D721Med (cell line): ENCODE measurements around the gene BMP10.

Experiments
- DNase-seq: peaks from one replicate; pipeline ENCODE4 v3.0.0; 2011; ENCODE audit warnings: low spot score; ENCODE audit not compliant: insufficient read length
- FAIRE-seq: peaks from 2 replicates; lab custom pipeline; 2011; peaks lifted over from hg19 to GRCh38; lab: Jason Lieb, UNC
- TF ChIP-seq, protein P1 (sequence below): IDR thresholded peaks from 2 replicates; pipeline ENCODE4 v1.5.1; 2012; ENCODE audit warnings: mild to moderate bottlenecking, control low read depth; ENCODE audit not compliant: insufficient read depth; ENCODE audit errors: missing control alignments

The BMP10 gene

DNA sequence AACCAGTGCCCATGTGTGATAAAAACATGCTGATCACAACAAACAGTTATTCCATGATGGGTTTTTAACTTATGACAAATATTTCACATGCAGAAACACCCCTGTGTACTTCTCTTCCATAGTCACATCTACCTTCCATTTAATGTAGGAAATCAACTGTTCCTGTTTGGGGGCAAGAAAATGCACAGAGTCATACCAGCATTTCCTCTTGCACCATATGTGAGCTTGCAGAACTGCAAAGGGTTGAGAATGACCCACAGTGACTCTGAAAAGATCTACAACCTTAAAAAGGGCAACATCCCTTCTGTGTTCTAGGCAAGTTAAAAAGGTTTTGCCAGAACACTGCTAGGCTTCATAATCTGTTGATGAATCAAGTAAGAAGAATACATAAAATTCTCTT lies 9.9 kb downstream of the BMP10 start:
- FAIRE-seq (no peak), DNase-seq (no peak)
- TF ChIP-seq, protein P1, sequence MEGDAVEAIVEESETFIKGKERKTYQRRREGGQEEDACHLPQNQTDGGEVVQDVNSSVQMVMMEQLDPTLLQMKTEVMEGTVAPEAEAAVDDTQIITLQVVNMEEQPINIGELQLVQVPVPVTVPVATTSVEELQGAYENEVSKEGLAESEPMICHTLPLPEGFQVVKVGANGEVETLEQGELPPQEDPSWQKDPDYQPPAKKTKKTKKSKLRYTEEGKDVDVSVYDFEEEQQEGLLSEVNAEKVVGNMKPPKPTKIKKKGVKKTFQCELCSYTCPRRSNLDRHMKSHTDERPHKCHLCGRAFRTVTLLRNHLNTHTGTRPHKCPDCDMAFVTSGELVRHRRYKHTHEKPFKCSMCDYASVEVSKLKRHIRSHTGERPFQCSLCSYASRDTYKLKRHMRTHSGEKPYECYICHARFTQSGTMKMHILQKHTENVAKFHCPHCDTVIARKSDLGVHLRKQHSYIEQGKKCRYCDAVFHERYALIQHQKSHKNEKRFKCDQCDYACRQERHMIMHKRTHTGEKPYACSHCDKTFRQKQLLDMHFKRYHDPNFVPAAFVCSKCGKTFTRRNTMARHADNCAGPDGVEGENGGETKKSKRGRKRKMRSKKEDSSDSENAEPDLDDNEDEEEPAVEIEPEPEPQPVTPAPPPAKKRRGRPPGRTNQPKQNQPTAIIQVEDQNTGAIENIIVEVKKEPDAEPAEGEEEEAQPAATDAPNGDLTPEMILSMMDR, result no peak

GRCh38 chr2:68860111-68860510 lies 11.1 kb downstream of the BMP10 start:
- DNase-seq (no peak), FAIRE-seq (no peak)
- TF ChIP-seq, protein P1, result no peak

- DNase-seq, result no peak
- FAIRE-seq, result no peak
Measured at GRCh38 chr2:68857855-68858456, 13.2 kb downstream of the BMP10 start.

GRCh38 chr2:68857202-68857845 lies 13.9 kb downstream of the BMP10 start:
- TF ChIP-seq, protein P1, result no peak
- no peak for FAIRE-seq
- DNase-seq, result no peak

More at GRCh38 chr2:68857855-68858456, 13.2 kb downstream of the BMP10 start:
- TF ChIP-seq, protein P1, result no peak

- FAIRE-seq, result no peak
- DNase-seq, result no peak
- TF ChIP-seq, protein P1, result no peak
Measured at GRCh38 chr2:68855550-68855949, 15.6 kb downstream of the BMP10 start.

DNA sequence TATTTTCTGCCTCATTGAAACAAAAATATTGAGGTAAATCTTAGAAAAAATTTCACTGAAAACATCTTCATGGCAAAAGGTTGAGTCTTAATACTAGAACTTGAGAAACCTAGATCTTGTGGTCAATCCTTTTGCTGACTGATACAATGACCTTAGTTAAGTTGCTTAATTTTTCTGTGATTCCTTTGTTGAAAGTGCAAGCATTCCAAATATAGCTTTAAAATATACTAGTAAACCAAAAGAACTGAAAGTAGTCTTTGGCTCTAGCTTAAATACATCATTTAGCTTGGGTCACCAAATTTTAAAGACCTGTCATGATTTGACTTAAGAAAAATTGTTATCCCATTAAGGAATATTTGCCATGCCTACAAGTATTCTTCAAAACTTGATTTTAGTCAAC lies 16.7 kb downstream of the BMP10 start:
- TF ChIP-seq, protein P1, result no peak
- FAIRE-seq, result no peak
- DNase-seq, result no peak

GRCh38 chr2:68853915-68854314 lies 17.3 kb downstream of the BMP10 start:
- TF ChIP-seq, protein P1, result no peak
- FAIRE-seq, result no peak
- no peak for DNase-seq
